H1 (cell line): Measurements from ENCODE around the gene TLR5. TPM values are rescaled to one million over a fixed set of nuclear protein-coding genes. Genes with fewer than 3 reads are reported as not detected.
A peak's percentile ranks its signal among the peaks of the same experiment; 100 is the strongest.

Experiments
- CTCF ChIA-PET: fragments of 300-600 bp; sonication (Branson Sonifier 250); formaldehyde crosslinking; loops from one replicate; lab custom pipeline; 2021; ENCODE audit not compliant: partially characterized antibody; lab: Charles Lee
- POLR2A ChIA-PET: fragments of 300-600 bp; sonication (Branson Sonifier 250); formaldehyde crosslinking; loops from one replicate; lab custom pipeline; 2021; ENCODE audit warnings: inconsistent platforms; ENCODE audit not compliant: partially characterized antibody; lab: Charles Lee
- DNase-seq, 2 experiments: peaks; one replicate each; pipeline versions ENCODE4 v3.0.0 to v3.0.0-alpha.2; 2010 to 2022; ENCODE audit warnings: low spot score in 2 of 2, low read depth in 1 of 2, mixed read lengths in 1 of 2
- FAIRE-seq: peaks from 2 replicates; lab custom pipeline; 2011; peaks lifted over from hg19 to GRCh38; lab: Jason Lieb, UNC
- H2AFZ ChIP-seq: 2 replicates; pipeline ENCODE4 v1.8.1; 2012; ENCODE audit warnings: low read length, inconsistent platforms
- H2AK5ac ChIP-seq: 2 replicates; pipeline ENCODE4 v1.6.1; 2013; ENCODE audit warnings: low read depth, low read length
- H2BK120ac ChIP-seq: replicated peaks from 2 replicates; pipeline ENCODE3; 2013; ENCODE audit warnings: low read depth, low read length, inconsistent platforms
- H2BK12ac ChIP-seq: 2 replicates; pipeline ENCODE4 v1.6.1; 2013; ENCODE audit warnings: low read depth, low read length
- H2BK15ac ChIP-seq: 2 replicates; pipeline ENCODE4 v1.6.1; 2013; ENCODE audit warnings: low read length
- H2BK20ac ChIP-seq: 2 replicates; pipeline ENCODE4 v1.6.1; 2013; ENCODE audit warnings: low read length
- H2BK5ac ChIP-seq: 2 replicates; pipeline ENCODE4 v1.6.1; 2013; ENCODE audit warnings: low read depth, low read length
- H3K14ac ChIP-seq: 2 replicates; pipeline ENCODE4 v1.6.1; 2013; ENCODE audit warnings: inconsistent platforms; ENCODE audit not compliant: insufficient read length
- H3K18ac ChIP-seq: 2 replicates; pipeline ENCODE4 v1.6.1; 2013; ENCODE audit warnings: low read length; ENCODE audit errors: extremely low read depth
- H3K23ac ChIP-seq: 2 replicates; pipeline ENCODE4 v1.6.1; 2013; ENCODE audit warnings: inconsistent platforms; ENCODE audit not compliant: insufficient read length
- H3K23me2 ChIP-seq: 2 replicates; pipeline ENCODE4 v1.6.1; 2013; ENCODE audit warnings: low read depth, low read length
- H3K27ac ChIP-seq: 2 replicates; pipeline ENCODE4 v1.6.1; 2011; ENCODE audit warnings: low read depth, low read length, inconsistent platforms
- H3K27me3 ChIP-seq, 4 experiments: replicated peaks in 1 of 4; 1 replicate in 1 of 4; 2 replicates in 3 of 4; pipeline versions ENCODE4 v1.6.1 to v1.8.1; 2011 to 2013; ENCODE audit warnings: low read length in 3 of 4, mild to moderate bottlenecking in 3 of 4, inconsistent platforms in 2 of 4, mixed read lengths in 2 of 4, moderate library complexity in 1 of 4; ENCODE audit not compliant: control insufficient read depth in 3 of 4, insufficient read depth in 3 of 4; ENCODE audit errors: extremely low read depth in 1 of 4
- H3K36me3 ChIP-seq, 4 experiments: 2 replicates each; pipeline versions ENCODE4 v1.6.1 to v1.8.1; 2011 to 2013; ENCODE audit warnings: mild to moderate bottlenecking in 4 of 4, low read length in 3 of 4, moderate library complexity in 2 of 4, control low read depth in 1 of 4, inconsistent platforms in 1 of 4; ENCODE audit not compliant: insufficient read depth in 4 of 4, control insufficient read depth in 2 of 4
- H3K4ac ChIP-seq: replicated peaks from 2 replicates; pipeline ENCODE3; 2013; ENCODE audit warnings: low read length, low read depth, mixed read lengths, inconsistent platforms; ENCODE audit not compliant: insufficient read length
- H3K4me1 ChIP-seq, 4 experiments: replicated peaks in 1 of 4; 1 replicate in 1 of 4; 2 replicates in 3 of 4; pipeline versions ENCODE4 v1.6.1 to v1.8.1; 2011 to 2013; ENCODE audit warnings: low read length in 3 of 4, inconsistent platforms in 2 of 4, mixed read lengths in 1 of 4; ENCODE audit not compliant: insufficient read depth in 4 of 4, control insufficient read depth in 3 of 4
- H3K4me2 ChIP-seq, 2 experiments: 2 replicates each; pipeline versions ENCODE4 v1.6.1 to v1.8.1; 2011 to 2013; ENCODE audit warnings: low read depth in 2 of 2, low read length in 2 of 2, control low read depth in 1 of 2, inconsistent platforms in 1 of 2, mild to moderate bottlenecking in 1 of 2; ENCODE audit not compliant: insufficient read depth in 1 of 2
- H3K4me3 ChIP-seq, 4 experiments: fragments of 200-600, 300-600 bp in 1 of 4; sonication (generic), shearing (Covaris generic), sonication (Bioruptor Twin) in 1 of 4; 2 replicates each; pipeline versions ENCODE4 v1.5.1 to v1.8.1; 2011 to 2016; ENCODE audit warnings: low read length in 4 of 4, low read depth in 3 of 4, control low read depth in 2 of 4, inconsistent platforms in 2 of 4, mild to moderate bottlenecking in 2 of 4, mixed read lengths in 1 of 4, moderate library complexity in 1 of 4; ENCODE audit not compliant: insufficient read depth in 2 of 4; ENCODE audit errors: extremely low read depth in 1 of 4
- H3K56ac ChIP-seq: replicated peaks from 2 replicates; pipeline ENCODE3; 2013; ENCODE audit warnings: low read depth, mild to moderate bottlenecking, mixed read lengths, low read length, inconsistent platforms; ENCODE audit not compliant: insufficient read length
- H3K79me1 ChIP-seq: 2 replicates; pipeline ENCODE4 v1.6.1; 2013; ENCODE audit warnings: low read depth, low read length, control low read depth
- H3K79me2 ChIP-seq, 2 experiments: 2 replicates each; pipeline versions ENCODE4 v1.6.1 to v1.8.1; 2012 to 2013; ENCODE audit warnings: low read length in 2 of 2, mild to moderate bottlenecking in 2 of 2, inconsistent platforms in 1 of 2; ENCODE audit not compliant: insufficient read depth in 2 of 2, control insufficient read depth in 1 of 2
- H3K9ac ChIP-seq, 4 experiments: replicated peaks in 1 of 4; 1 replicate in 1 of 4; 2 replicates in 3 of 4; pipeline versions ENCODE4 v1.6.1 to v1.8.1; 2011 to 2013; ENCODE audit warnings: low read depth in 3 of 4, low read length in 3 of 4, control low read depth in 2 of 4, mild to moderate bottlenecking in 2 of 4, moderate library complexity in 2 of 4, inconsistent platforms in 1 of 4; ENCODE audit errors: extremely low read depth in 1 of 4
- H3K9me3 ChIP-seq, 2 experiments: 2 replicates each; pipeline versions ENCODE4 v1.6.1 to v1.8.1; 2012 to 2013; ENCODE audit warnings: mild to moderate bottlenecking in 2 of 2, moderate library complexity in 2 of 2, control low read depth in 1 of 2, inconsistent platforms in 1 of 2, low read depth in 1 of 2, low read length in 1 of 2, mixed read lengths in 1 of 2; ENCODE audit not compliant: insufficient read depth in 2 of 2
- H4K20me1 ChIP-seq, 2 experiments: replicated peaks in 1 of 2; 2 replicates each; pipeline versions ENCODE3 to v1.8.1; 2011 to 2013; ENCODE audit warnings: inconsistent platforms in 2 of 2, low read length in 2 of 2, mild to moderate bottlenecking in 1 of 2; ENCODE audit not compliant: insufficient read depth in 2 of 2, control insufficient read depth in 1 of 2
- H4K5ac ChIP-seq: 2 replicates; pipeline ENCODE4 v1.6.1; 2013; ENCODE audit warnings: low read length, low read depth, mixed read lengths, inconsistent platforms; ENCODE audit not compliant: insufficient read length
- H4K8ac ChIP-seq: 2 replicates; pipeline ENCODE4 v1.8.0; 2013; ENCODE audit warnings: mild to moderate bottlenecking, moderate library complexity, low read length, inconsistent platforms; ENCODE audit not compliant: insufficient read depth; ENCODE audit errors: extremely low read depth
- H4K91ac ChIP-seq: replicated peaks from 2 replicates; pipeline ENCODE3; 2013; ENCODE audit warnings: low read length, mixed read lengths, inconsistent platforms; ENCODE audit not compliant: insufficient read length
- CBX5 ChIP-seq: fragments of 300-800, 300-1000 bp; sonication (generic); IDR thresholded peaks from 2 replicates; pipeline ENCODE4 v1.7.1; 2016; ENCODE audit warnings: antibody characterized with exemption, low read length, low read depth
- CREB1 ChIP-seq: IDR thresholded peaks from 2 replicates; pipeline ENCODE4 v1.6.1; 2012; ENCODE audit warnings: inconsistent platforms
- EZH2 ChIP-seq: fragments of 200-600 bp; sonication (generic); IDR thresholded peaks from 2 replicates; pipeline ENCODE4 v1.7.1; 2012; ENCODE audit warnings: low read depth, mild to moderate bottlenecking, moderate library complexity, low read length, inconsistent platforms; ENCODE audit not compliant: severe bottlenecking
- JUN ChIP-seq: IDR thresholded peaks from 2 replicates; pipeline ENCODE4 v1.6.1; 2011; ENCODE audit warnings: low read depth, mild to moderate bottlenecking, improper control_type of control experiment, low read length
- KDM4A ChIP-seq: IDR thresholded peaks from one replicate; pipeline ENCODE4 v1.7.1; 2012; ENCODE audit warnings: low read depth, mild to moderate bottlenecking, moderate library complexity, low read length, inconsistent platforms; ENCODE audit not compliant: severe bottlenecking
- MAX ChIP-seq: IDR thresholded peaks from 2 replicates; pipeline ENCODE4 v1.6.1; 2012; ENCODE audit warnings: inconsistent platforms
- POLR2A ChIP-seq, 2 experiments: IDR thresholded peaks; 1 replicate in 1 of 2; 2 replicates in 1 of 2; pipeline ENCODE4 v1.6.1; 2011; ENCODE audit warnings: low read depth in 2 of 2, low read length in 2 of 2, mild to moderate bottlenecking in 2 of 2; ENCODE audit errors: control extremely low read depth in 1 of 2
- POU5F1 ChIP-seq: IDR thresholded peaks from 2 replicates; pipeline ENCODE4 v1.6.1; 2011; ENCODE audit warnings: low read depth, mild to moderate bottlenecking, low read length, moderate library complexity
- RNF2 ChIP-seq: fragments of 200-900, 300-1000 bp; sonication (generic); IDR thresholded peaks from 2 replicates; pipeline ENCODE4 v1.7.1; 2016; ENCODE audit warnings: borderline replicate concordance, low read depth, mild to moderate bottlenecking, antibody characterized with exemption, low read length; ENCODE audit not compliant: poor library complexity, severe bottlenecking; ENCODE audit errors: missing control alignments
- SIN3A ChIP-seq, 2 experiments: IDR thresholded peaks in 1 of 2; conservative IDR thresholded peaks in 1 of 2; 2 replicates each; pipeline ENCODE4 v1.6.1; 2011 to 2012; ENCODE audit warnings: low read length in 2 of 2, improper control_type of control experiment in 1 of 2, low read depth in 1 of 2, mild to moderate bottlenecking in 1 of 2
- TBP ChIP-seq: IDR thresholded peaks from 2 replicates; pipeline ENCODE4 v1.6.1; 2011; ENCODE audit warnings: low read depth, low read length, improper control_type of control experiment
- YY1 ChIP-seq: IDR thresholded peaks from 2 replicates; pipeline ENCODE4 v1.6.1; 2011; ENCODE audit warnings: low read depth, mild to moderate bottlenecking, low read length
- WGBS, 2 experiments: shearing (Covaris generic) in 1 of 2; methylation state at CpG; one replicate each; pipeline versions ENCODE4 v1.1.6 to v1.1.7; 2013 to 2015; ENCODE audit warnings: low lambda C conversion rate in 2 of 2, mixed read lengths in 2 of 2, inconsistent platforms in 1 of 2, low coverage in 1 of 2, missing lambda C conversion rate in 1 of 2; ENCODE audit not compliant: insufficient replicate concordance in 2 of 2, insufficient coverage in 1 of 2, insufficient read length in 1 of 2; ENCODE audit errors: extremely low coverage in 1 of 2, missing lambda C conversion rate in 1 of 2; 5-methylcytosine and 5-hydroxymethylcytosine counted together
- polyA plus RNA-seq, 7 experiments: library from polyadenylated mRNA; depleted of rRNA in 3 of 7; stranded (reverse) in 5 of 7; unstranded in 2 of 7; fragments of >200 nt in 5 of 7; fragments of 200-250 nt in 2 of 7; gene quantifications; 1 replicate in 5 of 7; 2 replicates in 1 of 7; 4 replicates in 1 of 7; pipeline versions ENCODE4 v1.2.1 to v1.2.3, GENCODE V29; 2011 to 2013; ENCODE audit warnings: missing spikeins in 2 of 7, mixed read lengths in 2 of 7
- total RNA-seq: library from RNA; stranded (reverse); fragmentation: NEBNext Ultra II Directional; extraction: Animal tissue kit (Norgen Biotek cat#: 25700); gene quantifications from 2 replicates; pipeline ENCODE4 v1.2.1, GENCODE V29; 2021

Gene TLR5
- total and polyA plus RNA-seq, 2 of the 8 experiments (the other 6 are each of a cell fraction or from before 2014, with no cell fraction given), result 0.35 to 0.74 TPM

GRCh38 chr1:223133306-223133823, 9.7 kb downstream of the TLR5 start:
- CTCF ChIA-PET, result interaction anchor here (0.6 to 5.8 kb wide), 61 partner anchors 9 to 553 kb away, joined by 3 to 60 read pairs (median 4); partner anchors contain the start of genes FAM177B, SUSD4 and TLR5
- H3K79me1 ChIP-seq, result no peaks in the 10 kb centered on the region
- H3K27ac ChIP-seq, result no peak overlapping the region
- no peak for TF ChIP-seq EZH2
- no peak for TF ChIP-seq POU5F1
- no peak for TF ChIP-seq CREB1
- TF ChIP-seq RNF2, result no peak
- TF ChIP-seq CBX5, result no peak
- no peak for TF ChIP-seq SIN3A (conservative IDR thresholded peaks at IDR 0.05 in 1 of 2, IDR thresholded peaks at IDR 0.05 in 1 of 2; ENCODE audit: low read depth in 1 of 2, low read length in 2 of 2)
- peak; percentile 26; the same call in 1 of the 2 replicates for TF ChIP-seq TBP
- no peak for TF ChIP-seq POLR2A (IDR thresholded peaks at IDR 0.05; ENCODE audit: control extremely low read depth in 1 of 2, low read depth in 2 of 2, low read length in 2 of 2)
- TF ChIP-seq KDM4A, result no peak
- peak; percentile 10; the same call in 1 of the 2 replicates for TF ChIP-seq MAX
- TF ChIP-seq JUN, result no peak
- TF ChIP-seq YY1, result no peak
- 49% methylated on average over 15 of the region's 15 CpGs; no CpG with 5 or more reads in 1 of the 2 experiments for WGBS, 2 experiments
- H3K36me3 ChIP-seq, result no peaks in the 10 kb centered on the region
- H4K20me1 ChIP-seq, result no peaks in the 10 kb centered on the region
- H2AK5ac ChIP-seq, result no peak overlapping the region
- H3K4me2 ChIP-seq, result peak overlapping the region; percentile 70 to 73
- no peak overlapping the region for H4K91ac ChIP-seq
- H2BK5ac ChIP-seq, result no peak overlapping the region
- no peak overlapping the region for H3K23ac ChIP-seq
- H3K23me2 ChIP-seq, result peaks cover 6% of the 10 kb centered on the region
- no peak overlapping the region for H4K8ac ChIP-seq
- H3K4me3 ChIP-seq, result peak overlapping the region in 3 of 4 experiments; percentile 34 to 63 (median 51); a peak in 4 of 8 replicates
- no peak overlapping the region for H2BK12ac ChIP-seq
- H2BK15ac ChIP-seq, result no peak overlapping the region
- H3K27me3 ChIP-seq, result peaks cover 0 to 7% (median 3%) of the 10 kb centered on the region in 4 experiments; a peak in 6 of 7 replicates
- POLR2A ChIA-PET, result interaction anchor here (0.6 to 1.9 kb wide), 7 partner anchors 10 to 397 kb away, joined by 3 to 6 read pairs (median 3); partner anchors contain the start of gene SUSD4
- no peak overlapping the region for H3K56ac ChIP-seq
- no peak overlapping the region for H2BK20ac ChIP-seq
- no peaks in the 10 kb centered on the region for H3K9me3 ChIP-seq
- no peaks in the 10 kb centered on the region for H3K79me2 ChIP-seq
- no peak overlapping the region for H4K5ac ChIP-seq
- no peak overlapping the region for H3K18ac ChIP-seq
- H2AFZ ChIP-seq, result peak overlapping the region; percentile 88
- DNase-seq (no peak), FAIRE-seq (no peak)
- no peak overlapping the region for H2BK120ac ChIP-seq
- no peak overlapping the region for H3K14ac ChIP-seq
- H3K4ac ChIP-seq, result no peak overlapping the region
- H3K9ac ChIP-seq, result no peak overlapping the region
- H3K4me1 ChIP-seq, result peaks cover 16 to 25% (median 19%) of the 10 kb centered on the region in 4 experiments
